ENCODE results near the gene FZD10. TPM values are rescaled to one million over a fixed set of nuclear protein-coding genes. Genes with fewer than 3 reads are reported as not detected.

The FZD10 gene
- total and polyA plus RNA-seq, 2 of the 8 experiments (the other 6 are each of a cell fraction or from before 2014, with no cell fraction given): 0.11 to 0.60 TPM

- Histone ChIP-seq H4K91ac (replicated peaks; ENCODE audit: insufficient read length, low read length) (no peak overlapping the region), H3K27ac (ENCODE audit: low read depth, low read length) (no peak overlapping the region), H2BK12ac (ENCODE audit: low read depth, low read length) (no peak overlapping the region), H3K36me3 (ENCODE audit: control insufficient read depth in 2 of 4, insufficient read depth in 4 of 4, low read length in 3 of 4) (no peaks in the 10 kb centered on the region; a peak in 1 of 8 replicates), H3K4me2 (ENCODE audit: insufficient read depth in 1 of 2, low read depth in 2 of 2, low read length in 2 of 2) (peak overlapping the region; percentile 33 to 49; a peak in 2 of 4 replicates), H2AFZ (ENCODE audit: low read length) (no peak overlapping the region), H2BK15ac (ENCODE audit: low read length) (no peak overlapping the region), H3K56ac (replicated peaks; ENCODE audit: insufficient read length, low read depth, low read length) (no peak overlapping the region), H3K9ac (replicated peaks in 1 of 4; ENCODE audit: extremely low read depth in 1 of 4, low read depth in 3 of 4, low read length in 3 of 4) (no peak overlapping the region), H3K9me3 (ENCODE audit: insufficient read depth in 2 of 2, low read depth in 1 of 2, low read length in 1 of 2) (peaks cover 0 to 3% of the 10 kb centered on the region in 2 experiments; a peak in 1 of 4 replicates), H3K4me1 (replicated peaks in 1 of 4; ENCODE audit: control insufficient read depth in 3 of 4, insufficient read depth in 4 of 4, low read length in 3 of 4) (peaks cover 0 to 16% (median 9%) of the 10 kb centered on the region in 4 experiments; a peak in 6 of 7 replicates), H3K23ac (ENCODE audit: insufficient read length) (no peak overlapping the region), H3K79me2 (ENCODE audit: control insufficient read depth in 1 of 2, insufficient read depth in 2 of 2, low read length in 2 of 2) (0 out of 4 replicates have a peak, but pooled peaks cover 0 to 2% of the 10 kb centered on the region in 2 experiments), H2BK5ac (ENCODE audit: low read depth, low read length) (no peak overlapping the region), H3K14ac (ENCODE audit: insufficient read length) (no peak overlapping the region), H3K23me2 (ENCODE audit: low read depth, low read length) (0 out of 2 replicates have a peak, but pooled peaks cover 5% of the 10 kb centered on the region), H4K20me1 (replicated peaks in 1 of 2; ENCODE audit: control insufficient read depth in 1 of 2, insufficient read depth in 2 of 2, low read length in 2 of 2) (peaks cover 0 to 9% of the 10 kb centered on the region in 2 experiments), H4K8ac (ENCODE audit: extremely low read depth, insufficient read depth, low read length) (peak overlapping the region; percentile 7; the same call in 1 of the 2 replicates), H3K4me3 (ENCODE audit: extremely low read depth in 1 of 4, insufficient read depth in 2 of 4, low read depth in 3 of 4, low read length in 4 of 4) (no peak overlapping the region), H4K5ac (ENCODE audit: insufficient read length, low read depth, low read length) (no peak overlapping the region), H3K27me3 (replicated peaks in 1 of 4; ENCODE audit: control insufficient read depth in 3 of 4, extremely low read depth in 1 of 4, insufficient read depth in 3 of 4, low read length in 3 of 4) (peaks cover 0 to 48% (median 34%) of the 10 kb centered on the region in 4 experiments; a peak in 5 of 7 replicates), H3K79me1 (ENCODE audit: low read depth, low read length) (no peaks in the 10 kb centered on the region), H2BK120ac (replicated peaks; ENCODE audit: low read depth, low read length) (no peak overlapping the region), H2BK20ac (ENCODE audit: low read length) (no peak overlapping the region), H3K4ac (replicated peaks; ENCODE audit: insufficient read length, low read depth, low read length) (no peak overlapping the region), H2AK5ac (ENCODE audit: low read depth, low read length) (no peak overlapping the region; the same call in 1 of the 2 replicates), H3K18ac (ENCODE audit: extremely low read depth, low read length) (0 out of 2 replicates have a peak overlapping the region, but pooled peaks have one; percentile 13)
- 74% methylated on average over 10 of the region's 11 CpGs; no CpG with 5 or more reads in 1 of the 2 experiments for WGBS, 2 experiments (ENCODE audit: extremely low coverage in 1 of 2, insufficient coverage in 1 of 2, insufficient read length in 1 of 2, insufficient replicate concordance in 2 of 2, low coverage in 1 of 2, low lambda C conversion rate in 2 of 2, missing lambda C conversion rate in 1 of 2)
- FAIRE-seq (no peak), DNase-seq (ENCODE audit: low read depth in 1 of 2, low spot score in 2 of 2) (no peak)
- no peak for TF ChIP-seq CTBP2 (IDR thresholded peaks at IDR 0.05; ENCODE audit: borderline replicate concordance, insufficient read depth, insufficient read length, low read length)
- TF ChIP-seq FOSL1 (IDR thresholded peaks at IDR 0.05; ENCODE audit: insufficient read depth, low read depth, low read length): no peak
- no peak for TF ChIP-seq CREB1 (IDR thresholded peaks at IDR 0.05)
- no peak for TF ChIP-seq POLR2AphosphoS5 (IDR thresholded peaks at IDR 0.05; ENCODE audit: low read depth, low read length)
- TF ChIP-seq SAP30 (IDR thresholded peaks at IDR 0.05; ENCODE audit: insufficient read depth, insufficient replicate concordance, low read length): no peak
- no peak for TF ChIP-seq CBX8 (IDR thresholded peaks at IDR 0.05; ENCODE audit: borderline replicate concordance, low read depth, low read length)
- TF ChIP-seq JUND (IDR thresholded peaks at IDR 0.05; ENCODE audit: low read length): no peak
- no peak for TF ChIP-seq ATF2 (IDR thresholded peaks at IDR 0.05; ENCODE audit: low read length)
- no peak for TF ChIP-seq TAF7 (optimal IDR thresholded peaks at IDR 0.05; ENCODE audit: borderline replicate concordance, low read depth, low read length)
- CTCF ChIA-PET (ENCODE audit: partially characterized antibody): interaction anchor here (0.9 to 2.2 kb wide), 7 partner anchors 11 to 150 kb away, joined by 3 to 6 read pairs (median 3); no protein-coding TSS in a partner anchor
- POLR2A ChIA-PET (ENCODE audit: partially characterized antibody): interaction anchor here (1.0 kb wide), 1 partner anchor 20 kb away, joined by 3 read pairs; no protein-coding TSS in a partner anchor
These were observed 25.7 kb upstream of the FZD10 start for GRCh38 chr12:130136509-130137039.
